K562 (cell line): ENCODE results near the gene SFTPB. TPM values are rescaled to one million over a fixed set of nuclear protein-coding genes. Genes with fewer than 3 reads are reported as not detected.

ENCODE experiments used
- ATAC-seq: fragments of 200-7000 bp; cut with Tn5 transposase; 3 replicates; pipeline ENCODE4 v1.9.1; 2020; ENCODE audit warnings: moderate library complexity
- BruUV-seq: library from RNA; stranded (reverse); fragments of 400-500 nt; replicated peaks from 2 replicates; lab custom pipeline; 2021; lab: Mats Ljungman, UMichigan
- CTCF ChIA-PET: fragments of 300-600 bp; formaldehyde crosslinking; extraction: SDS; loops from one replicate; lab custom pipeline; 2021; ENCODE audit warnings: low intra/inter-chr PET ratio; lab: Yijun Ruan, JAX
- POLR2A ChIA-PET: fragments of 300-600, 350-650 bp; sonication (Branson Sonifier 250); formaldehyde crosslinking; extraction: SDS; loops from one replicate; lab custom pipeline; 2021; ENCODE audit warnings: antibody characterized with exemption, inconsistent platforms; lab: Yijun Ruan, JAX
- DNase-seq, 4 experiments: peaks; one replicate each; pipeline versions ENCODE4 v3.0.0 to v3.0.0-alpha.2; 2011 to 2018; ENCODE audit warnings: low spot score in 3 of 4, mixed read lengths in 3 of 4; ENCODE audit errors: extremely low read depth in 1 of 4
- FAIRE-seq: peaks from 2 replicates; lab custom pipeline; 2011; peaks lifted over from hg19 to GRCh38; lab: Jason Lieb, UNC
- H2AFZ ChIP-seq: 2 replicates; pipeline ENCODE4 v1.6.0; 2011; ENCODE audit warnings: low read depth, low read length, control low read depth, inconsistent platforms
- H3K27ac ChIP-seq: fragments of 200-600 bp; 3 replicates; pipeline ENCODE4 v1.8.0; 2011; ENCODE audit warnings: low read depth, mild to moderate bottlenecking, control low read depth, inconsistent platforms, low read length, moderate library complexity, mixed read lengths; ENCODE audit errors: extremely low read depth
- H3K27me3 ChIP-seq, 2 experiments: fragments of 300-600 bp in 1 of 2; 2 replicates in 1 of 2; 3 replicates in 1 of 2; pipeline versions ENCODE4 v1.6.0 to v1.8.0; 2011; ENCODE audit warnings: inconsistent platforms in 2 of 2, low read length in 2 of 2, mild to moderate bottlenecking in 1 of 2, mixed read lengths in 1 of 2, moderate library complexity in 1 of 2; ENCODE audit not compliant: control insufficient read depth in 2 of 2, insufficient read depth in 2 of 2
- H3K36me3 ChIP-seq: fragments of 300-600 bp; 3 replicates; pipeline ENCODE4 v1.8.0; 2011; ENCODE audit warnings: mild to moderate bottlenecking, low read length, inconsistent platforms; ENCODE audit not compliant: control insufficient read depth, insufficient read depth
- H3K4me1 ChIP-seq, 2 experiments: fragments of 200-600 bp in 1 of 2; replicated peaks in 1 of 2; 2 replicates in 1 of 2; 3 replicates in 1 of 2; pipeline versions ENCODE4 v1.5.1 to v1.8.0; 2011; ENCODE audit warnings: inconsistent platforms in 2 of 2, low read length in 2 of 2, mild to moderate bottlenecking in 1 of 2, mixed read lengths in 1 of 2, moderate library complexity in 1 of 2; ENCODE audit not compliant: control insufficient read depth in 2 of 2, insufficient read depth in 2 of 2
- H3K4me2 ChIP-seq: 2 replicates; pipeline ENCODE4 v1.6.1; 2011; ENCODE audit warnings: low read length, control low read depth, inconsistent platforms, mixed read lengths; ENCODE audit not compliant: insufficient read depth
- H3K4me3 ChIP-seq: fragments of 200-600 bp; sonication (generic), shearing (Covaris generic); 2 replicates; pipeline ENCODE4 v1.5.1; 2016; ENCODE audit warnings: control low read depth, inconsistent platforms
- H3K79me2 ChIP-seq: fragments of 200-600 bp; 3 replicates; pipeline ENCODE4 v1.8.0; 2011; ENCODE audit warnings: low read length, inconsistent platforms; ENCODE audit not compliant: control insufficient read depth, insufficient read depth
- H3K9ac ChIP-seq, 2 experiments: 2 replicates each; pipeline versions ENCODE4 v1.6.0 to v1.6.1; 2011; ENCODE audit warnings: low read depth in 2 of 2, low read length in 2 of 2, control low read depth in 1 of 2, inconsistent platforms in 1 of 2, mild to moderate bottlenecking in 1 of 2, mixed read lengths in 1 of 2; ENCODE audit not compliant: insufficient read depth in 1 of 2
- H3K9me1 ChIP-seq: one replicate; pipeline ENCODE4 v1.6.0; 2011; ENCODE audit warnings: inconsistent platforms, mild to moderate bottlenecking, low read length, moderate library complexity; ENCODE audit not compliant: control insufficient read depth, insufficient read depth
- H3K9me3 ChIP-seq: replicated peaks from 2 replicates; pipeline ENCODE4 v1.5.1; 2011; ENCODE audit warnings: low read depth, low read length, inconsistent platforms; ENCODE audit not compliant: control insufficient read depth, insufficient read depth
- H4K20me1 ChIP-seq: replicated peaks from 2 replicates; pipeline ENCODE4 v1.6.1; 2011; ENCODE audit warnings: low read length, inconsistent platforms, mixed read lengths; ENCODE audit not compliant: control insufficient read depth, insufficient read depth
- SMARCE1 ChIP-seq: fragments of 450-650 bp; IDR thresholded peaks from 2 replicates; pipeline ENCODE4 v1.7.1; 2016; ENCODE audit warnings: mild to moderate bottlenecking
- TAF1 ChIP-seq: IDR thresholded peaks from 2 replicates; pipeline ENCODE4 v1.6.1; 2011; ENCODE audit warnings: mild to moderate bottlenecking, low read length, moderate library complexity; ENCODE audit not compliant: insufficient read depth, control insufficient read depth, severe bottlenecking; ENCODE audit errors: extremely low read depth
- TRIM24 ChIP-seq, 2 experiments: fragments of 450-650 bp; IDR thresholded peaks; 2 replicates each; pipeline ENCODE4 v1.6.1; 2016
- ZNF143 ChIP-seq: sonication (generic); formaldehyde crosslinking; IDR thresholded peaks from 2 replicates; pipeline ENCODE4 v1.9.0; 2022; ENCODE audit warnings: mild to moderate bottlenecking, missing genetic modification reagents
- WGBS: fragments of 100-300 bp; shearing (Covaris generic); methylation state at CpG from one replicate; pipeline ENCODE4 v1.1.6; 2016; ENCODE audit warnings: low coverage, mixed read lengths; ENCODE audit not compliant: insufficient coverage; ENCODE audit errors: missing lambda C conversion rate; 5-methylcytosine and 5-hydroxymethylcytosine counted together
- in situ Hi-C: fragments of 300-500 bp; cut with MboI; formaldehyde crosslinking; loops from 4 replicates; pipeline ENCODE4 v1.15.0; 2018; ENCODE audit warnings: inconsistent platforms, mixed read lengths
- intact Hi-C: fragments of 100-400 bp; cut with micrococcal nuclease; formaldehyde crosslinking; loops from 2 replicates; pipeline ENCODE4 v1.14.2; 2022
- polyA plus RNA-seq, 8 experiments: library from polyadenylated mRNA; depleted of rRNA in 4 of 8; stranded (reverse) in 5 of 8; unstranded in 3 of 8; fragments of >200 nt; fragmentation: Nextera tagmentation in 2 of 8; fragmentation: Illumina TruSeq in 1 of 8; extraction: Ambion mirVana in 2 of 8; extraction: Trizol in 1 of 8; gene quantifications; 2 replicates each; pipeline versions ENCODE4 v1.2.1 to v1.2.3, GENCODE V29; 2011 to 2014; ENCODE audit warnings: inconsistent platforms in 1 of 8, missing spikeins in 1 of 8
- total RNA-seq, 7 experiments: library from RNA; depleted of rRNA in 6 of 7; stranded (reverse); fragments of >200 nt in 6 of 7; fragmentation: Illumina TruSeq in 2 of 7; extraction: Trizol in 2 of 7; gene quantifications; 2 replicates each; pipeline versions ENCODE4 v1.2.1 to v1.2.3, GENCODE V29; 2011 to 2021; ENCODE audit warnings: low replicate concordance in 1 of 7
- TF ChIP-seq, protein P1 (sequence below): fragments of 250-450 bp; sonication (Bioruptor Pico); IDR thresholded peaks from 2 replicates; pipeline ENCODE4 v1.8.0; 2021; ENCODE audit warnings: mild to moderate bottlenecking, moderate library complexity

Gene SFTPB
- total and polyA plus RNA-seq, 9 of the 15 experiments (the other 6 are each of a cell fraction or from before 2014, with no cell fraction given), result 0.03 to 7.0 TPM; not detected in 7

DNA sequence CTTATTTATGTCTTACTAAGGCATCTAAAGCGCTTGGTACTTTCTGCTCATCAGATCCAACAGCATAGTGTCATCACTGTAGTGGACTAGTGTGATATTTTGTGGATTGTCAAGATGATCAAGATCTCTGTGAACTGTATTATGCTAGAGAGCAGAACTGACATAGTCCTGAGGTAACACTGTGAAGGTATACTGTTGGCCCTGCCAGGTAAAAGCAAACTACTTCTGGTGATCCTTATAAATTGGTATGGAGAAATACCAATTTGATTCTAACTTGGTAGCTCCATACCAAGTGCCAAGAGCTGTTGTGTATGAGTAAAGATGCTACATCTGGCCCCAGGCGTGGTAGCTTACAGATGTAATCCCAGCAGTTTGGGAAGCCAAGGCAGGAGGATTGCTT is 15.9 kb downstream of the SFTPB start:
- intact Hi-C loops, result no loop called here
- Histone ChIP-seq H3K4me1 (no peaks in the 10 kb centered on the region), H3K9me3 (no peaks in the 10 kb centered on the region), H4K20me1 (0 out of 2 replicates have a peak, but pooled peaks cover 3% of the 10 kb centered on the region), H3K36me3 (peaks cover 71% of the 10 kb centered on the region), H3K27ac (no peak overlapping the region), H3K4me3 (no peak overlapping the region)
- FAIRE-seq, result no peak
- no TSS peak for BruUV-seq
- 91% methylated on average over 2 of the region's 2 CpGs for WGBS
- POLR2A ChIA-PET, result interaction anchor here (1.0 to 1.5 kb wide), 3 partner anchors 8 to 25 kb away, joined by 3 to 5 read pairs (median 3); no protein-coding TSS in a partner anchor
- in situ Hi-C loops, result no loop called here
- no peak for TF ChIP-seq ZNF143
- no peak for TF ChIP-seq TAF1
- TF ChIP-seq, protein P1, sequence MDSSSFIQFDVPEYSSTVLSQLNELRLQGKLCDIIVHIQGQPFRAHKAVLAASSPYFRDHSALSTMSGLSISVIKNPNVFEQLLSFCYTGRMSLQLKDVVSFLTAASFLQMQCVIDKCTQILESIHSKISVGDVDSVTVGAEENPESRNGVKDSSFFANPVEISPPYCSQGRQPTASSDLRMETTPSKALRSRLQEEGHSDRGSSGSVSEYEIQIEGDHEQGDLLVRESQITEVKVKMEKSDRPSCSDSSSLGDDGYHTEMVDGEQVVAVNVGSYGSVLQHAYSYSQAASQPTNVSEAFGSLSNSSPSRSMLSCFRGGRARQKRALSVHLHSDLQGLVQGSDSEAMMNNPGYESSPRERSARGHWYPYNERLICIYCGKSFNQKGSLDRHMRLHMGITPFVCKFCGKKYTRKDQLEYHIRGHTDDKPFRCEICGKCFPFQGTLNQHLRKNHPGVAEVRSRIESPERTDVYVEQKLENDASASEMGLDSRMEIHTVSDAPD (CRISPR knock-in tag), result no peak
- no peak for TF ChIP-seq TRIM24 (IDR thresholded peaks at IDR 0.05)
- no peak for TF ChIP-seq SMARCE1
- TF ChIP-seq, all 486 proteins: peak for 0
- H3K79me2 ChIP-seq, result no peaks in the 10 kb centered on the region
- H3K27me3 ChIP-seq, result no peaks in the 10 kb centered on the region
- CTCF ChIA-PET, result interaction anchor here (0.6 kb wide), 1 partner anchor 27 kb away, joined by 4 read pairs; no protein-coding TSS in a partner anchor
- no peak overlapping the region for H2AFZ ChIP-seq
- ATAC-seq (no peak), DNase-seq (no peak)
- no peak overlapping the region for H3K4me2 ChIP-seq
- H3K9ac ChIP-seq, result no peak overlapping the region
- H3K9me1 ChIP-seq, result peaks cover 3% of the 10 kb centered on the region
